Activated CD8-positive, alpha-beta memory T cell treated with anti-CD3 and anti-CD28 coated beads, Interleukin-2, amount 10 ng/mL, durations not matched to agents 7 days and 5 days (primary cell): ENCODE measurements around the gene SRM. TPM values are rescaled to one million over a fixed set of nuclear protein-coding genes. Genes with fewer than 3 reads are reported as not detected.
"Not testable (repeated sequence)": the region's sequence is repeated elsewhere in the genome, so short reads cannot be mapped to it uniquely, and the experiment has no call there.

ENCODE experiments used
- ATAC-seq: fragments of 150-1000 bp; cut with Tn5 transposase; one replicate; pipeline ENCODE4 v1.10.0; 2021; ENCODE audit warnings: moderate library complexity
- CTCF ChIA-PET: fragments of 350-600 bp; sonication (Branson Sonifier 250); formaldehyde crosslinking; loops from one replicate; lab custom pipeline; 2021; ENCODE audit warnings: antibody characterized with exemption; lab: Charles Lee
- DNase-seq: peaks from one replicate; pipeline ENCODE4 v3.0.0-alpha.2; 2020
- H3K27ac Mint-ChIP-seq: one replicate; pipeline ENCODE4 v1.8.0; 2021; ENCODE audit warnings: mild to moderate bottlenecking, mixed read lengths
- H3K27me3 Mint-ChIP-seq: one replicate; pipeline ENCODE4 v1.8.0; 2021; ENCODE audit warnings: mixed read lengths
- H3K36me3 Mint-ChIP-seq: one replicate; pipeline ENCODE4 v1.8.0; 2021; ENCODE audit warnings: mild to moderate bottlenecking, mixed read lengths
- H3K4me1 Mint-ChIP-seq: one replicate; pipeline ENCODE4 v1.8.0; 2021; ENCODE audit warnings: mixed read lengths
- H3K4me3 Mint-ChIP-seq: one replicate; pipeline ENCODE4 v1.8.0; 2021; ENCODE audit warnings: mild to moderate bottlenecking, moderate library complexity, mixed read lengths
- H3K9me3 Mint-ChIP-seq: one replicate; pipeline ENCODE4 v1.8.0; 2022; ENCODE audit warnings: low read depth, mixed read lengths
- total RNA-seq, 2 experiments: library from RNA; stranded (reverse); gene quantifications; one replicate each; pipeline ENCODE4 v1.2.3, GENCODE V29; 2021

SRM gene
- total RNA-seq, 2 experiments from 2014 or later, result 136 to 150 TPM

DNA sequence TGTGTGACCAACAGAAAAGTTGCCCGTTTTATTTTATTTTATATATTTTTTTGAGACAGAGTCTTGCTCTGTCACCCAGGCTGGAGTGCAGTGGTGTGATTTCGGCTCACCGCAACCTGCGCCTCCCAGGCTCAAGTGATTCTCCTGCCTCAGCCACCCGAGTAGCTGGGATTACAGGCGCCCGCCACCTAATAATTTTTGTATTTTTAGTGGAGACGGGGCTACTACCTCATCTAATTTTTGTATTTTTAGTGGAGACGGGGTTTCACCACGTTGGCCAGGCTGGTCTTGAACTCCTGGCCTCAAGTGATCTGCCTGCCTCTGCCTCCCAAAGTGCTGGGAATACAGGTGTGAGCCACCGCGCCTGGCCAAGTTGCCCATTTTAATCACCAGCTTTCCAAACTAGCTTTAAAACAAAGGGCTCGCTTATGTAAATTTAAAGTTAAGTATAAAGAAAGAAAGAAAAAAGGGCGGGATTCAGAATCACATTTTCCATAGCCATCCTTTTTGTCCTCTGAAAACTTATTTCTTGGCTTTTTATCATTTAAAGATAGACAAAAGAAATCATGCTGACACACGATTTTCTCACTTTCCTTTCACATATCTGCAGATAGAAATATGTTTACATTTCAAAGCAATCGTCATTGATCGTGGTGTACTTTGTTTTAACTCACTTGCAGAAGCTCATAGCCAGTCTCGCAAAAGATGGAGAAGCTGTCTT is 22.6 kb downstream of the SRM start:
- H3K27me3 Mint-ChIP-seq, H3K36me3 Mint-ChIP-seq: not testable (repeated sequence)

GRCh38 chr1:11031624-11032262 is 28.1 kb downstream of the SRM start:
- ATAC-seq (peak; percentile 23), DNase-seq (no peak)
- Mint-ChIP-seq H3K27me3 (no peaks in the 10 kb centered on the region), H3K4me3 (no peak overlapping the region), H3K4me1 (no peaks in the 10 kb centered on the region), H3K27ac (no peak overlapping the region), H3K9me3 (no peaks in the 10 kb centered on the region), H3K36me3 (peaks cover 5% of the 10 kb centered on the region)
- CTCF ChIA-PET, result interaction anchor here (0.7 to 2.2 kb wide), 3 partner anchors 31 to 614 kb away, joined by 3 to 8 read pairs (median 3); no protein-coding TSS in a partner anchor

More for the DNA sequence above, 22.6 kb downstream of the SRM start:
- not testable (repeated sequence) for H3K4me3 Mint-ChIP-seq, H3K9me3 Mint-ChIP-seq, ATAC-seq, H3K4me1 Mint-ChIP-seq, H3K27ac Mint-ChIP-seq, DNase-seq
- CTCF ChIA-PET, result interaction anchor here (0.6 to 4.8 kb wide), 72 partner anchors 8 to 792 kb away, joined by 3 to 93 read pairs (median 4); partner anchors contain the start of genes EXOSC10, FBXO6, MTOR and SRM

DNA sequence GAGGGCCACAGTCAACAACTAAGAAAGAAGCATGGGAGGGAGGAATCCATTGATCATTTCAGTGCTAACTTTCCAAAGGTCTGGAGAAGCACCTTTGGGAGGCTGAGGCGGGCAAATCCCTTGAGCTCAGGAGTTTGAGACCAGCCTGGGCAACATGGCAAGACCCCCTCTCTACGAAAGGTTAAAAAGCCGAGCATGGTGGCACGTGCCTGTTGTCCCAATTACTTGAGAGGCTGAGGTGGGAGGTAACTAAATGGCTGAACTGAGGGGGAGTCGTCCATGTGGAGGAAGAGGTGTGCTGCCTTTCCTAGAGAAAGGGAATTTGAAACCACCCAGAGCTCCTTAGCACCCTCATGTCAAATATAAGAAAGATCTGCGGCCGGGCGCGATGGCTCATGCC is 29.0 kb downstream of the SRM start:
- peaks cover 5% of the 10 kb centered on the region for H3K36me3 Mint-ChIP-seq
- no peak overlapping the region for H3K27ac Mint-ChIP-seq
- no peaks in the 10 kb centered on the region for H3K27me3 Mint-ChIP-seq
- ATAC-seq, result no peak
- no peak overlapping the region for H3K4me3 Mint-ChIP-seq
- no peaks in the 10 kb centered on the region for H3K4me1 Mint-ChIP-seq
- DNase-seq, result no peak
- CTCF ChIA-PET, result interaction anchor here (0.7 to 2.2 kb wide), 2 partner anchors 210 to 615 kb away, joined by 3 to 8 read pairs; no protein-coding TSS in a partner anchor
- no peaks in the 10 kb centered on the region for H3K9me3 Mint-ChIP-seq

DNA sequence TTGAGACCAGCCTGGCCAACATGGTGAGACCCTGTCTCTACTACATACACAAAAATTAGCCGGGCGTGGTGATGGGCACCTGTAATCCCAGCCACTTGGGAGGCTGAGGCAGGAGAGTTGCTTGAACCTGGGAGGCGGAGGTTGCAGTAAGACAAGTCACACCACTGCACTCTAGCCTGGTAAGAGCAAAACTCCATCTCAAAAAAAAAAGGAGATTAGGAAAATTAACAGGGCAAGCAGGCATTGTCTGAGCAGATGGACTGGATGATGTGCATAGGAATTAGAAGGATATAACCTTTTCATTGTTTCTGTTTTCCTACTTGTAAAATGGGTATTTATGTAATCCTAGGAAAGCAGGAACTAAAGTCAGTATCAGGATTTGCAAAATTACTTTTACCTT is 31.8 kb downstream of the SRM start:
- H3K9me3 Mint-ChIP-seq, result no peaks in the 10 kb centered on the region
- DNase-seq (no peak), ATAC-seq (no peak)
- peaks cover 24% of the 10 kb centered on the region for H3K36me3 Mint-ChIP-seq
- no peak overlapping the region for H3K27ac Mint-ChIP-seq
- H3K4me1 Mint-ChIP-seq, result peaks cover 14% of the 10 kb centered on the region
- H3K4me3 Mint-ChIP-seq, result no peak overlapping the region
- CTCF ChIA-PET, result interaction anchor here (1.6 kb wide), 1 partner anchor 10 kb away, joined by 6 read pairs; no protein-coding TSS in a partner anchor
- no peaks in the 10 kb centered on the region for H3K27me3 Mint-ChIP-seq

DNA sequence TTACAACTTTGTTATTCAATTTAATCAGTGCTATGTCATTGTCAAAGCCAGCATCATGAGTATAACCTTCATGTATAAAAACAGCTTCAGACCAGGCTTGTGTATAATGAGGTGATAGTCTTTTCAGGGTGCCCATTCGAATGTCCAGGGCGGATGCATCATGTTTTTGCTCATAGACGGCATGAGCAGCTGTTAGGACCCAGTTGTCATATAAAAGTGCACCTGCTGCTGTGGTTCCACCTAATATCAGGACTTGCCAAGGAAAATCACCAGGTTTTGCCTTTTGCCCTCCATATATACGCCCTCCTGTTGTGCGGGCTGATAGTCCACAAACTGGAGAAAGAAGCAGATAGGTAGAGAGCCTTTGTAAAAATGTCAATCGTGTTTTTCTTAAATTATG is 32.5 kb downstream of the SRM start:
- Mint-ChIP-seq H3K36me3 (peaks cover 29% of the 10 kb centered on the region), H3K4me1 (peaks cover 17% of the 10 kb centered on the region)
- no peak for ATAC-seq

GRCh38 chr1:11026903-11027302 is 32.9 kb downstream of the SRM start:
- CTCF ChIA-PET, result interaction anchor here (1.6 kb wide), 1 partner anchor 11 kb away, joined by 6 read pairs; no protein-coding TSS in a partner anchor
- DNase-seq, result no peak
- Mint-ChIP-seq H3K27ac (no peak overlapping the region), H3K4me1 (peaks cover 18% of the 10 kb centered on the region), H3K27me3 (no peaks in the 10 kb centered on the region), H3K36me3 (peaks cover 33% of the 10 kb centered on the region), H3K9me3 (no peaks in the 10 kb centered on the region), H3K4me3 (no peak overlapping the region)
- ATAC-seq, result no peak

More for the DNA sequence above, 32.5 kb downstream of the SRM start:
- CTCF ChIA-PET, result interaction anchor here (1.6 kb wide), 1 partner anchor 10 kb away, joined by 6 read pairs; no protein-coding TSS in a partner anchor
- Mint-ChIP-seq H3K27me3 (no peaks in the 10 kb centered on the region), H3K4me3 (no peak overlapping the region), H3K9me3 (no peaks in the 10 kb centered on the region), H3K27ac (no peak overlapping the region)
- DNase-seq, result no peak

GRCh38 chr1:11026052-11026451 is 33.8 kb downstream of the SRM start:
- DNase-seq (no peak), ATAC-seq (no peak)
- H3K4me3 Mint-ChIP-seq, result no peak overlapping the region
- CTCF ChIA-PET, result no interaction called here
- no peak overlapping the region for H3K27ac Mint-ChIP-seq
- H3K4me1 Mint-ChIP-seq, result peaks cover 19% of the 10 kb centered on the region
- H3K27me3 Mint-ChIP-seq, result no peaks in the 10 kb centered on the region
- H3K9me3 Mint-ChIP-seq, result no peaks in the 10 kb centered on the region
- peaks cover 41% of the 10 kb centered on the region for H3K36me3 Mint-ChIP-seq

DNA sequence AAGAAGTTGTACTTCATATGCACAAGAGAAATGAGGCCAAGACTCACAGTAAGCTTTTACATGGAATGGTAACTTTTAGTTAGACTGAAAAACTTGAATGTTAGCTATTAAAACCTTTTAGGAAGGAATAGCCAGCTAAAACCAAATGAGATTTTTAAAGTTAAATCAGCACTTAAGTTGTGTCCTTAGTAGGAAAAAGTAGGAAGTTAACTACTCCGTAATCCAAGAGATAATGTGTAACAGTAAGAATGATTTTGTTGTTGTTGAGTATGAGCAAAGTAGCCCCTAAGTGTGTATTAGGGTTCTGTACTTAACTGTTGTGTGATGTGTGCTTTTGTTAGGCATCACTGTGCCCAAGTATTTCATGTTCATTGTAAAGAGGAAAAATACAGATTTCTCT is 34.2 kb downstream of the SRM start:
- Mint-ChIP-seq H3K9me3 (no peaks in the 10 kb centered on the region), H3K27me3 (no peaks in the 10 kb centered on the region), H3K4me3 (no peak overlapping the region), H3K4me1 (peaks cover 19% of the 10 kb centered on the region), H3K27ac (no peak overlapping the region), H3K36me3 (peaks cover 43% of the 10 kb centered on the region)
- CTCF ChIA-PET, result interaction anchor here (2.4 kb wide), 1 partner anchor 12 kb away, joined by 7 read pairs; no protein-coding TSS in a partner anchor
- no peak for DNase-seq
- ATAC-seq, result no peak

GRCh38 chr1:11024874-11025203 is 35.0 kb downstream of the SRM start:
- peaks cover 22% of the 10 kb centered on the region for H3K4me1 Mint-ChIP-seq
- DNase-seq, result no peak
- CTCF ChIA-PET, result interaction anchor here (2.4 kb wide), 1 partner anchor 13 kb away, joined by 7 read pairs; no protein-coding TSS in a partner anchor
- no peaks in the 10 kb centered on the region for H3K27me3 Mint-ChIP-seq
- H3K36me3 Mint-ChIP-seq, result peaks cover 48% of the 10 kb centered on the region
- H3K4me3 Mint-ChIP-seq, result no peak overlapping the region
- no peaks in the 10 kb centered on the region for H3K9me3 Mint-ChIP-seq
- ATAC-seq, result no peak
- no peak overlapping the region for H3K27ac Mint-ChIP-seq

- Mint-ChIP-seq H3K27me3 (no peaks in the 10 kb centered on the region), H3K9me3 (no peaks in the 10 kb centered on the region), H3K36me3 (peaks cover 50% of the 10 kb centered on the region), H3K4me1 (peaks cover 22% of the 10 kb centered on the region), H3K27ac (peak overlapping the region; percentile 58), H3K4me3 (no peak overlapping the region)
- DNase-seq (no peak), ATAC-seq (no peak)
- CTCF ChIA-PET, result interaction anchor here (2.4 kb wide), 1 partner anchor 13 kb away, joined by 7 read pairs; no protein-coding TSS in a partner anchor
These were observed 35.5 kb downstream of the SRM start for GRCh38 chr1:11024154-11024873.

DNA sequence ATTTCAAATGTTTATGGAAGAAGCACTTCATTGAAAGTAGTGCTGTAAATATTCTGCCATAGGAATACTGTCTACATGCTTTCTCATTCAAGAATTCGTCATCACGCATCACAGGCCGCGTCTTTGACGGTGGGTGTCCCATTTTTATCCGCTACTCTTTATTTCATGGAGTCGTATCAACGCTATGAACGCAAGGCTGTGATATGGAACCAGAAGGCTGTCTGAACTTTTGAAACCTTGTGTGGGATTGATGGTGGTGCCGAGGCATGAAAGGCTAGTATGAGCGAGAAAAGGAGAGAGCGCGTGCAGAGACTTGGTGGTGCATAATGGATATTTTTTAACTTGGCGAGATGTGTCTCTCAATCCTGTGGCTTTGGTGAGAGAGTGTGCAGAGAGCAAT is 36.6 kb downstream of the SRM start:
- Mint-ChIP-seq H3K4me3 (no peak overlapping the region), H3K27me3 (no peaks in the 10 kb centered on the region), H3K36me3 (peaks cover 60% of the 10 kb centered on the region), H3K4me1 (peaks cover 29% of the 10 kb centered on the region), H3K9me3 (no peaks in the 10 kb centered on the region), H3K27ac (no peak overlapping the region)
- ATAC-seq (no peak), DNase-seq (no peak)
- CTCF ChIA-PET, result interaction anchor here (2.4 kb wide), 1 partner anchor 15 kb away, joined by 7 read pairs; no protein-coding TSS in a partner anchor

- H3K27ac Mint-ChIP-seq, result no peak overlapping the region
- CTCF ChIA-PET, result no interaction called here
- no peak for DNase-seq
- H3K27me3 Mint-ChIP-seq, result no peaks in the 10 kb centered on the region
- H3K4me1 Mint-ChIP-seq, result peaks cover 39% of the 10 kb centered on the region
- no peaks in the 10 kb centered on the region for H3K9me3 Mint-ChIP-seq
- H3K36me3 Mint-ChIP-seq, result peaks cover 66% of the 10 kb centered on the region
- H3K4me3 Mint-ChIP-seq, result no peak overlapping the region
- ATAC-seq, result no peak
These were observed 39.8 kb downstream of the SRM start for GRCh38 chr1:11019971-11020370.

GRCh38 chr1:11019358-11019757 is 40.5 kb downstream of the SRM start:
- CTCF ChIA-PET, ATAC-seq, DNase-seq, H3K27ac Mint-ChIP-seq, H3K4me3 Mint-ChIP-seq, H3K9me3 Mint-ChIP-seq, H3K27me3 Mint-ChIP-seq: not testable (repeated sequence)
- peaks cover 40% of the 10 kb centered on the region for H3K4me1 Mint-ChIP-seq
- H3K36me3 Mint-ChIP-seq, result peaks cover 67% of the 10 kb centered on the region
